ENCODE measurements around the gene TEAD2. TPM values are rescaled to one million over a fixed set of nuclear protein-coding genes. Genes with fewer than 3 reads are reported as not detected.

Gene TEAD2
- total and polyA plus RNA-seq, 2 donors from 2014 or later, result 15.7 to 30.2 TPM

DNA sequence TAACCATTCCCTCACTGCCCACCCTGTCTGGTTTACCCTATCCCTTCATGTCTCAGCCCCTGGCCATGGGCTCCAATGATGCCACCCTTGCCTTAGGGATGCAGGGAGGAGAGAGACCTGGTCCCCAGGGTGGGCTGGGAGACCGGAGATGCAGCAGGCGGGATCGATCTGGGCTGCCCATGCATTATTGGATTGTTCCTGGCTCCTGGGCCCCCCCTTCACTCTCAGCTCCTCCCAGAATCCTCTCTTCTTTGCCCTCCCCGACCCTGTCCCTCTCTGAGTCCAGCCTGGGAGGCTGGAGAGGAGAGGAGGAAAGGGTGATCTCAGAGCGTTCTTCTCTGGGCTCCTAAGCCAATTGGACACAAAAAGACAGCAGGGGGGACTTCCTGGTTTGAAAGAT, 31.7 kb upstream of the TEAD2 start:
- no peak for DNase-seq
- TF ChIP-seq, protein P1, sequence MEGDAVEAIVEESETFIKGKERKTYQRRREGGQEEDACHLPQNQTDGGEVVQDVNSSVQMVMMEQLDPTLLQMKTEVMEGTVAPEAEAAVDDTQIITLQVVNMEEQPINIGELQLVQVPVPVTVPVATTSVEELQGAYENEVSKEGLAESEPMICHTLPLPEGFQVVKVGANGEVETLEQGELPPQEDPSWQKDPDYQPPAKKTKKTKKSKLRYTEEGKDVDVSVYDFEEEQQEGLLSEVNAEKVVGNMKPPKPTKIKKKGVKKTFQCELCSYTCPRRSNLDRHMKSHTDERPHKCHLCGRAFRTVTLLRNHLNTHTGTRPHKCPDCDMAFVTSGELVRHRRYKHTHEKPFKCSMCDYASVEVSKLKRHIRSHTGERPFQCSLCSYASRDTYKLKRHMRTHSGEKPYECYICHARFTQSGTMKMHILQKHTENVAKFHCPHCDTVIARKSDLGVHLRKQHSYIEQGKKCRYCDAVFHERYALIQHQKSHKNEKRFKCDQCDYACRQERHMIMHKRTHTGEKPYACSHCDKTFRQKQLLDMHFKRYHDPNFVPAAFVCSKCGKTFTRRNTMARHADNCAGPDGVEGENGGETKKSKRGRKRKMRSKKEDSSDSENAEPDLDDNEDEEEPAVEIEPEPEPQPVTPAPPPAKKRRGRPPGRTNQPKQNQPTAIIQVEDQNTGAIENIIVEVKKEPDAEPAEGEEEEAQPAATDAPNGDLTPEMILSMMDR (IDR thresholded peaks at IDR 0.05; ENCODE audit: borderline replicate concordance, extremely low read depth, insufficient read depth), result no peak
- Histone ChIP-seq H3K9me3 (ENCODE audit: control insufficient read depth in 2 of 3, insufficient read depth in 1 of 3, low read length in 3 of 3) (no peaks in the 10 kb centered on the region), H3K36me3 (ENCODE audit: control insufficient read depth in 2 of 3, insufficient read depth in 3 of 3, low read length in 3 of 3) (no peaks in the 10 kb centered on the region), H3K4me3 (ENCODE audit: low read length in 3 of 3) (no peak overlapping the region), H3K4me1 (ENCODE audit: control insufficient read depth in 2 of 3, insufficient read depth in 2 of 3, low read depth in 1 of 3, low read length in 3 of 3) (no peaks in the 10 kb centered on the region), H3K27ac (ENCODE audit: low read depth in 2 of 2, low read length in 2 of 2) (no peak overlapping the region), H3K27me3 (ENCODE audit: control insufficient read depth, insufficient read depth, low read length) (no peaks in the 10 kb centered on the region), H3K9ac (ENCODE audit: low read length in 3 of 3) (no peak overlapping the region)
- intact Hi-C loops (cut with DNase I), result loop anchor here (10.0 kb wide), 1 partner anchor 51 kb away; the partner anchor contains the start of gene SLC17A7
- no peak for FAIRE-seq

DNA sequence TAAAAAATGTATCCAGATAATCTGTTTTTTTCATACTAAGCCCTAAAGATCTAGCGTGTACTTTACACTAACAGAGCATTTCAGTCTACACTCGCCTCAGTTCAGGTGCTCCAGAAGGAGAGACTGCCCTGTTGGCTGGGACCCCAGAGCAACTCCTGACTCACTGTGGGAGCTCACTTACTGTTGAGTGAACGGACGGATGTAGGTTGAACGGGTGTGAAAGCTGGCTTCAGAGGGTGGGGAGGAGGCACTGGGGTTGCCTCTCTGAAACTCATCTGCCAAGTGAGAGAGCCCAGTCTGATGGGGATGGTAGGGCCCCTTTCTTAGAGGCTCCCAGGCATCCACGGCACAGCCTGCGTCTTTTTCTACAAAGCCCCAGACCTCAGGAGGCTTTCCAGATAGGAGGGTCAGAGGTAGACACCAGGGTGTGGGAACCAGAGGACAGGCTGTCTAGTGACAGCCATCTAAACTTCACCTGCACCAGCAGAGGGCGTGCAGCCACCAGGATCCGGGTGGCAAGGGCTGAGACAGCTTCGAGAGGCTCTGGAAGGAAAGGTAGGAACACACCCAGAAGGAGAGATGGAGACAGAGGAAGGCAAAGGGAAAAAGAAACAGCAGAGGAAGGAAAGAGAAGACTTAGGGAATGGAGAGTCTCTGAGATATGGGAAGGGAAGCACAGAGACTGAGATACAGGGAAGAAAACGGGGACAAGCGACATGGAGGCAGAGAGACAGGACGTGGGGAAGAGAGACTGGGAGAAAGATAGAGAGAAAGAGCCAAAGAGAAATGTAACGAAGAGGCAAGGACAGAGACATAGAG, 29.6 kb upstream of the TEAD2 start:
- H3K27ac ChIP-seq (ENCODE audit: low read depth in 2 of 2, low read length in 2 of 2), result no peak overlapping the region

DNA sequence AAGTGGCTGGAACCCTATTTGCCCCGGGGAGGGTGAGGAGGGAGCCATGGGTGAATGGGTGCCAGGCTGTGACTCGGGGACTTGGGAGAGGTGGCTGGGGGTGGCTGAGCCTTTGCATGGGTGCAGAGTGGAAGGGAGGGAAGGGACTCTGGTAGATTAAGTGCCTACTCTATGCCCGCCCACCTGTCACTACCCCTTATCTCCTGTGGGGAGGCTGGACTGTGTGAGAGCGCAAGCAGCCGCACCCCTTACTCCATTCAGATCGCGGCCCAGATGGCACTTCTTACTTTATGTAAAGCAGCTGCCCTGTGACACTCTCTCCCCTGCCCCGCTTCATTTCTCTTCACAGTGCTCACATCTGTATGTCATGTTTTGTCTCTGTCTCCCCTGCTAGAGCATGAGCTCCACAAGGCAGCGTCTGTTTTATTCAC, 28.7 kb upstream of the TEAD2 start:
- intact Hi-C loops (cut with DNase I), result loop anchor here (10.0 kb wide), 1 partner anchor 54 kb away; the partner anchor contains the start of gene SLC17A7
- H3K9ac ChIP-seq (ENCODE audit: low read length in 3 of 3), result no peak overlapping the region
- no peak overlapping the region for H3K4me3 ChIP-seq (ENCODE audit: low read length in 3 of 3)
- H3K4me1 ChIP-seq (ENCODE audit: control insufficient read depth in 2 of 3, insufficient read depth in 2 of 3, low read depth in 1 of 3, low read length in 3 of 3), result no peaks in the 10 kb centered on the region
- FAIRE-seq (no peak), DNase-seq (no peak)
- no peaks in the 10 kb centered on the region for H3K27me3 ChIP-seq (ENCODE audit: control insufficient read depth, insufficient read depth, low read length)
- no peaks in the 10 kb centered on the region for H3K36me3 ChIP-seq (ENCODE audit: control insufficient read depth in 2 of 3, insufficient read depth in 3 of 3, low read length in 3 of 3)
- H3K27ac ChIP-seq (ENCODE audit: low read depth in 2 of 2, low read length in 2 of 2), result no peak overlapping the region
- TF ChIP-seq, protein P1 (IDR thresholded peaks at IDR 0.05; ENCODE audit: borderline replicate concordance, extremely low read depth, insufficient read depth), result no peak
- no peaks in the 10 kb centered on the region for H3K9me3 ChIP-seq (ENCODE audit: control insufficient read depth in 2 of 3, insufficient read depth in 1 of 3, low read length in 3 of 3)

More for the DNA sequence above, 29.6 kb upstream of the TEAD2 start:
- no peaks in the 10 kb centered on the region for H3K4me1 ChIP-seq (ENCODE audit: control insufficient read depth in 2 of 3, insufficient read depth in 2 of 3, low read depth in 1 of 3, low read length in 3 of 3)
- no peaks in the 10 kb centered on the region for H3K36me3 ChIP-seq (ENCODE audit: control insufficient read depth in 2 of 3, insufficient read depth in 3 of 3, low read length in 3 of 3)
- TF ChIP-seq, protein P1 (IDR thresholded peaks at IDR 0.05; ENCODE audit: borderline replicate concordance, extremely low read depth, insufficient read depth), result peak; percentile 80
- no peaks in the 10 kb centered on the region for H3K27me3 ChIP-seq (ENCODE audit: control insufficient read depth, insufficient read depth, low read length)
- no peaks in the 10 kb centered on the region for H3K9me3 ChIP-seq (ENCODE audit: control insufficient read depth in 2 of 3, insufficient read depth in 1 of 3, low read length in 3 of 3)
- intact Hi-C loops (cut with DNase I), result loop anchor here (10.0 kb wide), 1 partner anchor 53 kb away; the partner anchor contains the start of gene SLC17A7
- no peak overlapping the region for H3K9ac ChIP-seq (ENCODE audit: low read length in 3 of 3)
- FAIRE-seq (no peak), DNase-seq (peak; percentile 84 to 93 (median 89))
- H3K4me3 ChIP-seq (ENCODE audit: low read length in 3 of 3), result no peak overlapping the region
